ENCODE data around the gene CDH4. TPM values are rescaled to one million over a fixed set of nuclear protein-coding genes. Genes with fewer than 3 reads are reported as not detected.

CDH4 gene
- total and polyA plus RNA-seq, 2 of the 13 experiments (the other 11 are each of a cell fraction or from before 2014, with no cell fraction given), result not detected

DNA sequence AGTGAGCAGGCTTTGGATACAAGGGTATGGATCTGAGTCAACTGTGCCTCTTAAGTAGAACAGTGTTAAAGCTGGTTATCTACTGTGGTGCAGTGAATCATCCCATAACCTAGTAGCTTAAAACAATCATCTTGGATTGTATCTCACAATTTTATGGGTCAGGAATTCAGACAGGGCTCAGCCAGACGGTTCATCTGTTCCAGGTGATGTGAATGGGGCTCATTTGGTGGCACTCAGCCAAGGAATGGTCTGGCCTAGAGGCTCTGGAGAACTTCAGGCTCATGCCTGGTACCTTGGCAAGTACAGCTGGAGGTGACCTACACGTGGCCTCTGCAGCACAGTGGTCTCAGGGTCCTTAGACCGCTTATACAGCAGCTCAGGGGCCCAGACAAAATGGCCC, 11.2 kb upstream of the CDH4 start:
- no TSS peak for BruUV-seq (replicated peaks)
- Histone ChIP-seq H3K36me3 (replicated peaks in 1 of 2; ENCODE audit: control insufficient read depth in 1 of 2, insufficient read depth in 2 of 2, low read length in 2 of 2) (no peaks in the 10 kb centered on the region), H4K20me1 (ENCODE audit: insufficient read depth, low read length) (no peaks in the 10 kb centered on the region), H3K4me2 (ENCODE audit: low read depth, low read length) (no peak overlapping the region), H3K27ac (ENCODE audit: extremely low read length, insufficient read depth, low read length) (no peak overlapping the region), H3K9ac (ENCODE audit: insufficient read depth, low read depth, low read length) (no peak overlapping the region), H3K9me3 (ENCODE audit: low read length) (peaks cover 33% of the 10 kb centered on the region), H3K4me1 (ENCODE audit: insufficient read depth, low read length) (no peaks in the 10 kb centered on the region), H3K27me3 (ENCODE audit: control insufficient read depth in 1 of 2, insufficient read depth in 2 of 2, low read length in 2 of 2) (peaks cover 0 to 11% of the 10 kb centered on the region in 2 experiments; a peak in 2 of 5 replicates), H3K4me3 (replicated peaks in 1 of 3; ENCODE audit: insufficient read depth in 1 of 3, low read depth in 2 of 3, low read length in 3 of 3) (no peak overlapping the region), H3K79me2 (ENCODE audit: insufficient read depth, low read length) (no peaks in the 10 kb centered on the region), H2AFZ (ENCODE audit: low read length) (no peak overlapping the region)
- TF ChIP-seq RELA (CRISPR knock-in tag; IDR thresholded peaks at IDR 0.05), result no peak
- TF ChIP-seq, protein P1, sequence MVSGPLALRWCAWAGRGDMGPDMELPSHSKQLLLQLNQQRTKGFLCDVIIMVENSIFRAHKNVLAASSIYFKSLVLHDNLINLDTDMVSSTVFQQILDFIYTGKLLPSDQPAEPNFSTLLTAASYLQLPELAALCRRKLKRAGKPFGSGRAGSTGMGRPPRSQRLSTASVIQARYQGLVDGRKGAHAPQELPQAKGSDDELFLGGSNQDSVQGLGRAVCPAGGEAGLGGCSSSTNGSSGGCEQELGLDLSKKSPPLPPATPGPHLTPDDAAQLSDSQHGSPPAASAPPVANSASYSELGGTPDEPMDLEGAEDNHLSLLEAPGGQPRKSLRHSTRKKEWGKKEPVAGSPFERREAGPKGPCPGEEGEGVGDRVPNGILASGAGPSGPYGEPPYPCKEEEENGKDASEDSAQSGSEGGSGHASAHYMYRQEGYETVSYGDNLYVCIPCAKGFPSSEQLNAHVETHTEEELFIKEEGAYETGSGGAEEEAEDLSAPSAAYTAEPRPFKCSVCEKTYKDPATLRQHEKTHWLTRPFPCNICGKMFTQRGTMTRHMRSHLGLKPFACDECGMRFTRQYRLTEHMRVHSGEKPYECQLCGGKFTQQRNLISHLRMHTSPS (CRISPR knock-in tag; IDR thresholded peaks at IDR 0.05; ENCODE audit: low read depth), result no peak
- no peak for TF ChIP-seq RARG (CRISPR knock-in tag; IDR thresholded peaks at IDR 0.05; ENCODE audit: low read depth)
- peak; percentile 97 for TF ChIP-seq ZNF331 (CRISPR knock-in tag; IDR thresholded peaks at IDR 0.05)
- TF ChIP-seq ZNF552 (CRISPR knock-in tag; IDR thresholded peaks at IDR 0.05; ENCODE audit: borderline replicate concordance), result no peak
- POLR2A ChIA-PET, result no interaction called here
- intact Hi-C loops (cut with micrococcal nuclease; ENCODE audit: unreplicated experiment) (no loop called here), in situ Hi-C loops (cut with HindIII; ENCODE audit: extremely low pct_ligation_motif_present, low pct_unique_long_range_greater_than_20kb) (no loop called here)
- FAIRE-seq (no peak), ATAC-seq (no peak), DNase-seq (ENCODE audit: low spot score) (no peak)
- CTCF ChIA-PET (ENCODE audit: low intra/inter-chr PET ratio, low total read pairs), result no interaction called here
- 0% methylated on average over 3 of the region's 3 CpGs for WGBS (ENCODE audit: low lambda C conversion rate)

DNA sequence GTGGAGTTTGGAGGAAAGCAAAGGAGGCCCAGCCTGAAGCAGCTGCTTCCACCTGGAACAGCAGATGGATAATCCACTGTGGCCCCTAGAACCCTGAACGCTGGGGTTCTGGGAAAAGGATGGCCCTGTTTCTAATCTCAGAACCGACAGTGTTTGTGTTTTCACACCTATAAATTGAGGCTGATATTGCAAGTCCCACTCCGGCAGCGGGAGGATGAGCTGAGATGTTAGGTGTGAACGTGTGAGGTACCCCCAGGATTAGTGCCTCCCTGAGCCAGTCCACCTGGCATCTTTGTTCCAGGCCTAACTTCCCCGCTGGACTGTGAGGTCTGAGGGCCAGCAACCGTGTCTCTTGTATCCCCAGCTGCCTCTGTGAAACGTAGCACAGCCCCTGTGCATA, 7.8 kb upstream of the CDH4 start:
- intact Hi-C loops (cut with micrococcal nuclease; ENCODE audit: unreplicated experiment) (no loop called here), in situ Hi-C loops (cut with HindIII; ENCODE audit: extremely low pct_ligation_motif_present, low pct_unique_long_range_greater_than_20kb) (no loop called here)
- ChIA-PET POLR2A (no interaction called here), CTCF (ENCODE audit: low intra/inter-chr PET ratio, low total read pairs) (no interaction called here)
- no peak for FAIRE-seq
- H3K4me1 ChIP-seq (ENCODE audit: insufficient read depth, low read length), result no peaks in the 10 kb centered on the region
- WGBS (ENCODE audit: low lambda C conversion rate), result 15% methylated on average over 8 of the region's 8 CpGs
- no TSS peak for BruUV-seq (replicated peaks)
- H3K27me3 ChIP-seq (ENCODE audit: control insufficient read depth in 1 of 2, insufficient read depth in 2 of 2, low read length in 2 of 2), result peaks cover 3 to 42% of the 10 kb centered on the region in 2 experiments; a peak in 4 of 5 replicates
- H3K4me3 ChIP-seq (replicated peaks in 1 of 3; ENCODE audit: insufficient read depth in 1 of 3, low read depth in 2 of 3, low read length in 3 of 3), result no peak overlapping the region
- no peak overlapping the region for H3K9ac ChIP-seq (ENCODE audit: insufficient read depth, low read depth, low read length)
- peaks cover 33% of the 10 kb centered on the region for H3K9me3 ChIP-seq (ENCODE audit: low read length)
- no peak for ATAC-seq
- H3K79me2 ChIP-seq (ENCODE audit: insufficient read depth, low read length), result no peaks in the 10 kb centered on the region
- no peak overlapping the region for H3K27ac ChIP-seq (ENCODE audit: extremely low read length, insufficient read depth, low read length)
- H3K4me2 ChIP-seq (ENCODE audit: low read depth, low read length), result no peak overlapping the region
- DNase-seq (ENCODE audit: low spot score), result no peak
- no peak overlapping the region for H2AFZ ChIP-seq (ENCODE audit: low read length)
- H3K36me3 ChIP-seq (replicated peaks in 1 of 2; ENCODE audit: control insufficient read depth in 1 of 2, insufficient read depth in 2 of 2, low read length in 2 of 2), result no peaks in the 10 kb centered on the region
- no peaks in the 10 kb centered on the region for H4K20me1 ChIP-seq (ENCODE audit: insufficient read depth, low read length)
- TF ChIP-seq ZBTB8A (CRISPR knock-in tag; IDR thresholded peaks at IDR 0.05; ENCODE audit: borderline replicate concordance, low read depth) (no peak), ZSCAN12 (CRISPR knock-in tag; IDR thresholded peaks at IDR 0.05) (no peak), ZNF138 (CRISPR knock-in tag; IDR thresholded peaks at IDR 0.05; ENCODE audit: low read depth) (no peak), CENPT (CRISPR knock-in tag; IDR thresholded peaks at IDR 0.05; ENCODE audit: low read depth) (no peak), RFX5 (IDR thresholded peaks at IDR 0.05; ENCODE audit: low read depth, low read length) (no peak), KMT2A (CRISPR knock-in tag; IDR thresholded peaks at IDR 0.05) (no peak), ZNF234 (CRISPR knock-in tag; conservative IDR thresholded peaks at IDR 0.05) (no peak), TCF7 (IDR thresholded peaks at IDR 0.05; ENCODE audit: low read depth) (no peak), ZNF614 (CRISPR knock-in tag; IDR thresholded peaks at IDR 0.05; ENCODE audit: borderline replicate concordance) (no peak), TBP (CRISPR knock-in tag; IDR thresholded peaks at IDR 0.05) (no peak), ZFP37 (CRISPR knock-in tag; IDR thresholded peaks at IDR 0.05; ENCODE audit: borderline replicate concordance) (no peak)
- TF ChIP-seq, protein P2, sequence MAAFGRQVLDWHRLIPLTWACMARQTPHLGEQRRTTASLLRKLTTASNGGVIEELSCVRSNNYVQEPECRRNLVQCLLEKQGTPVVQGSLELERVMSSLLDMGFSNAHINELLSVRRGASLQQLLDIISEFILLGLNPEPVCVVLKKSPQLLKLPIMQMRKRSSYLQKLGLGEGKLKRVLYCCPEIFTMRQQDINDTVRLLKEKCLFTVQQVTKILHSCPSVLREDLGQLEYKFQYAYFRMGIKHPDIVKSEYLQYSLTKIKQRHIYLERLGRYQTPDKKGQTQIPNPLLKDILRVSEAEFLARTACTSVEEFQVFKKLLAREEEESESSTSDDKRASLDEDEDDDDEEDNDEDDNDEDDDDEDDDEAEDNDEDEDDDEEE (CRISPR knock-in tag; IDR thresholded peaks at IDR 0.05), result no peak
- TF ChIP-seq, protein P3, sequence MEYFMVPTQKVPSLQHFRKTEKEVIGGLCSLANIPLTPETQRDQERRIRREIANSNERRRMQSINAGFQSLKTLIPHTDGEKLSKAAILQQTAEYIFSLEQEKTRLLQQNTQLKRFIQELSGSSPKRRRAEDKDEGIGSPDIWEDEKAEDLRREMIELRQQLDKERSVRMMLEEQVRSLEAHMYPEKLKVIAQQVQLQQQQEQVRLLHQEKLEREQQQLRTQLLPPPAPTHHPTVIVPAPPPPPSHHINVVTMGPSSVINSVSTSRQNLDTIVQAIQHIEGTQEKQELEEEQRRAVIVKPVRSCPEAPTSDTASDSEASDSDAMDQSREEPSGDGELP (IDR thresholded peaks at IDR 0.05; ENCODE audit: borderline replicate concordance, low read depth), result no peak

Data from HepG2 (cell line).